ENCODE results near the gene VTA1. TPM values are rescaled to one million over a fixed set of nuclear protein-coding genes. Genes with fewer than 3 reads are reported as not detected.

Gene VTA1
- total and polyA plus RNA-seq, 11 donors = 14.3 to 56.6 (median 41.0) TPM

- H3K27me3 ChIP-seq = peaks cover 0 to 6% (median 0%) of the 10 kb centered on the region in 9 donors
- WGBS, 4 donors = 23 to 29% (median 26%) methylated on average over 3 of the region's 3 CpGs
- TF ChIP-seq POLR2A (IDR thresholded peaks at IDR 0.05) = no peak
- TF ChIP-seq CTCF (IDR thresholded peaks at IDR 0.05) = no peak
- ATAC-seq = no peak
- no peak overlapping the region for H3K4me3 ChIP-seq
- intact Hi-C loops (cut with DNase I) = no loop called here
- no peak for DNase-seq
- H3K4me1 ChIP-seq = no peaks in the 10 kb centered on the region
- H3K36me3 ChIP-seq = no peaks in the 10 kb centered on the region
- H3K27ac ChIP-seq = no peak overlapping the region
- H3K9me3 ChIP-seq = no peaks in the 10 kb centered on the region
Measured at GRCh38 chr6:142235272-142235671, 88.2 kb downstream of the VTA1 start.

GRCh38 chr6:142235791-142236190, 88.7 kb downstream of the VTA1 start:
- ATAC-seq (no peak), DNase-seq (no peak)
- peaks cover 0 to 6% (median 0%) of the 10 kb centered on the region in 9 donors for H3K27me3 ChIP-seq
- peaks cover 0 to 2% (median 0%) of the 10 kb centered on the region in 12 donors for H3K4me1 ChIP-seq
- no peaks in the 10 kb centered on the region for H3K36me3 ChIP-seq
- intact Hi-C loops (cut with DNase I) = no loop called here
- no peak overlapping the region for H3K4me3 ChIP-seq
- no peak overlapping the region for H3K27ac ChIP-seq
- TF ChIP-seq CTCF (IDR thresholded peaks at IDR 0.05) = no peak
- TF ChIP-seq POLR2A (IDR thresholded peaks at IDR 0.05) = no peak
- 53 to 68% (median 64%) methylated on average over 2 of the region's 2 CpGs for WGBS, 4 donors
- no peaks in the 10 kb centered on the region for H3K9me3 ChIP-seq

GRCh38 chr6:142236691-142237090, 89.6 kb downstream of the VTA1 start:
- no peak overlapping the region for H3K27ac ChIP-seq
- intact Hi-C loops (cut with DNase I) = no loop called here
- peaks cover 0 to 6% (median 0%) of the 10 kb centered on the region in 9 donors for H3K27me3 ChIP-seq
- ATAC-seq (no peak), DNase-seq (no peak)
- H3K9me3 ChIP-seq = no peaks in the 10 kb centered on the region
- no peak overlapping the region for H3K4me3 ChIP-seq
- no peaks in the 10 kb centered on the region for H3K36me3 ChIP-seq
- TF ChIP-seq POLR2A (IDR thresholded peaks at IDR 0.05) (no peak), CTCF (IDR thresholded peaks at IDR 0.05) (no peak)
- peaks cover 0 to 2% (median 0%) of the 10 kb centered on the region in 12 donors for H3K4me1 ChIP-seq
- WGBS, 4 donors = 78 to 82% (median 80%) methylated on average over 4 of the region's 4 CpGs

- ATAC-seq = no peak
- intact Hi-C loops (cut with DNase I) = no loop called here
- peaks cover 0 to 4% (median 0%) of the 10 kb centered on the region in 9 donors for H3K27me3 ChIP-seq
Measured at GRCh38 chr6:142238881-142239280, 91.8 kb downstream of the VTA1 start.

More at GRCh38 chr6:142238881-142239280, 91.8 kb downstream of the VTA1 start:
- WGBS, 4 donors = 53 to 69% (median 60%) methylated on average over 3 of the region's 3 CpGs
- no peak for DNase-seq
- no peaks in the 10 kb centered on the region for H3K9me3 ChIP-seq
- no peak overlapping the region for H3K4me3 ChIP-seq
- H3K36me3 ChIP-seq = no peaks in the 10 kb centered on the region
- TF ChIP-seq CTCF (IDR thresholded peaks at IDR 0.05) = no peak
- no peak for TF ChIP-seq POLR2A (IDR thresholded peaks at IDR 0.05)
- H3K27ac ChIP-seq = no peak overlapping the region
- H3K4me1 ChIP-seq = peaks cover 0 to 2% (median 0%) of the 10 kb centered on the region in 12 donors
